OCI-LY1 (cell line): ENCODE data around the gene RNF181.
"Not testable (repeated sequence)": the region's sequence is repeated elsewhere in the genome, so short reads cannot be mapped to it uniquely, and the experiment has no call there.

Source experiments
- H2AFZ ChIP-seq: fragments of 200-600 bp; sonication (generic), shearing (Covaris generic); 2 replicates; pipeline ENCODE4 v1.6.0; 2014; ENCODE audit warnings: antibody characterized with exemption, mild to moderate bottlenecking, low read length
- H3F3A ChIP-seq: fragments of 200-600 bp; sonication (generic), shearing (Covaris generic); 2 replicates; pipeline ENCODE4 v1.6.0; 2014; ENCODE audit warnings: mild to moderate bottlenecking, antibody characterized with exemption, low read length, moderate library complexity; ENCODE audit not compliant: insufficient read depth
- H3K27ac ChIP-seq: fragments of 200-600 bp; sonication (generic); 2 replicates; pipeline ENCODE4 v1.5.1; 2014; ENCODE audit warnings: low read length, mixed run types, mild to moderate bottlenecking, low read depth; ENCODE audit not compliant: poor library complexity, severe bottlenecking
- H3K27me3 ChIP-seq: fragments of 200-600 bp; sonication (generic); 2 replicates; pipeline ENCODE4 v1.6.0; 2014; ENCODE audit warnings: antibody characterized with exemption, mild to moderate bottlenecking, low read length, moderate library complexity; ENCODE audit not compliant: insufficient read depth
- H3K36me3 ChIP-seq: fragments of 200-600 bp; sonication (generic); 2 replicates; pipeline ENCODE4 v1.6.1; 2014; ENCODE audit warnings: mild to moderate bottlenecking, antibody characterized with exemption, low read length, moderate library complexity, mixed read lengths; ENCODE audit not compliant: insufficient read depth
- H3K4me1 ChIP-seq: fragments of 200-600 bp; sonication (generic); 2 replicates; pipeline ENCODE4 v1.5.1; 2014; ENCODE audit warnings: mild to moderate bottlenecking, low read length, moderate library complexity; ENCODE audit not compliant: insufficient read depth, severe bottlenecking
- H3K4me2 ChIP-seq: fragments of 200-600 bp; sonication (generic), shearing (Covaris generic); 2 replicates; pipeline ENCODE4 v1.6.1; 2014; ENCODE audit warnings: low read length
- H3K4me3 ChIP-seq: fragments of 200-600 bp; sonication (generic); 2 replicates; pipeline ENCODE4 v1.5.1; 2014; ENCODE audit warnings: low read length, low read depth, mild to moderate bottlenecking, mixed read lengths; ENCODE audit not compliant: poor library complexity, severe bottlenecking
- H3K79me2 ChIP-seq: fragments of 200-600 bp; shearing (Covaris generic); 2 replicates; pipeline ENCODE4 v1.6.1; 2016; ENCODE audit warnings: mixed run types, low read length, mixed read lengths; ENCODE audit not compliant: insufficient read depth
- H3K9ac ChIP-seq: fragments of 200-600 bp; sonication (generic), shearing (Covaris generic); 2 replicates; pipeline ENCODE4 v1.6.1; 2014; ENCODE audit warnings: mild to moderate bottlenecking, low read length, mixed read lengths
- H3K9me2 ChIP-seq: fragments of 200-600 bp; sonication (generic), shearing (Covaris generic); 2 replicates; pipeline ENCODE4 v1.6.1; 2014; ENCODE audit warnings: low read depth, mild to moderate bottlenecking, low read length, mixed read lengths
- H3K9me3 ChIP-seq: fragments of 200-600 bp; shearing (Covaris generic); 2 replicates; pipeline ENCODE4 v1.6.1; 2014; ENCODE audit warnings: low read length, mixed read lengths
- H4K20me1 ChIP-seq: fragments of 200-600 bp; sonication (generic), shearing (Covaris generic); 2 replicates; pipeline ENCODE4 v1.6.0; 2016; ENCODE audit warnings: mild to moderate bottlenecking, low read length; ENCODE audit not compliant: insufficient read depth
- CTCF ChIP-seq: fragments of 200-600 bp; sonication (generic), shearing (Covaris generic); IDR thresholded peaks from 2 replicates; pipeline ENCODE4 v1.5.1; 2017; ENCODE audit warnings: mild to moderate bottlenecking, antibody characterized with exemption, low read length, moderate library complexity, mixed read lengths
- EZH2 ChIP-seq: fragments of 200-600 bp; sonication (generic), shearing (Covaris generic); IDR thresholded peaks from 2 replicates; pipeline ENCODE4 v1.8.0; 2017; ENCODE audit warnings: borderline replicate concordance, mixed run types, mild to moderate bottlenecking, antibody characterized with exemption, low read length, moderate library complexity, mixed read lengths

The RNF181 gene

GRCh38 chr2:85590950-85591349 is 4.6 kb upstream of the RNF181 start:
- Histone ChIP-seq H3K9me2 (no peaks in the 10 kb centered on the region), H3K4me1 (peaks cover 8% of the 10 kb centered on the region), H3K36me3 (no peaks in the 10 kb centered on the region), H3K4me3 (no peak overlapping the region), H3K79me2 (no peaks in the 10 kb centered on the region), H3K4me2 (no peak overlapping the region), H4K20me1 (no peaks in the 10 kb centered on the region), H3K9ac (no peak overlapping the region), H3K27ac (no peak overlapping the region), H3K9me3 (no peaks in the 10 kb centered on the region), H3K27me3 (no peaks in the 10 kb centered on the region), H2AFZ (no peak overlapping the region), H3F3A (no peaks in the 10 kb centered on the region)
- TF ChIP-seq CTCF (no peak), EZH2 (no peak)

DNA sequence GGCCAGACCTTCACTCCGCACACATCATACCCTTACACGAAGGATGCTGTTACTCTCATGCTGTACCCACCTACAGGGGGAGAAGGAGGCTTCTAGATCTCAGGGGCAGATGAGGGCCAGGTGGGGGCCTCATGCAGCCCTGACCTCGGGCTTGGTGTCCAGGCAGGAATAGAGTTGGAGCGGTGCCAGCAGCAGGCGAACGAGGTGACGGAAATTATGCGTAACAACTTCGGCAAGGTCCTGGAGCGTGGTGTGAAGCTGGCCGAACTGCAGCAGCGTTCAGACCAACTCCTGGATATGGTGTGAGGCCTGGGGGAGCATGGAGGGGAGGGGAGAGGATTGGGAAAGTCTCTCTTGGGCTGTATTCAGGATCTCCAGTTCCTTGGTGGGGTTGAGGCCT is 4.0 kb upstream of the RNF181 start:
- H3K79me2 ChIP-seq, result no peaks in the 10 kb centered on the region
- H2AFZ ChIP-seq, result no peak overlapping the region
- H3K36me3 ChIP-seq, result no peaks in the 10 kb centered on the region
- H3K4me3 ChIP-seq, result no peak overlapping the region
- TF ChIP-seq CTCF (no peak), EZH2 (no peak)
- no peaks in the 10 kb centered on the region for H3K9me2 ChIP-seq
- H3K9me3 ChIP-seq, result no peaks in the 10 kb centered on the region
- peaks cover 14% of the 10 kb centered on the region for H3K4me1 ChIP-seq
- no peaks in the 10 kb centered on the region for H3K27me3 ChIP-seq
- no peak overlapping the region for H3K4me2 ChIP-seq
- H4K20me1 ChIP-seq, result no peaks in the 10 kb centered on the region
- no peaks in the 10 kb centered on the region for H3F3A ChIP-seq
- no peak overlapping the region for H3K9ac ChIP-seq
- no peak overlapping the region for H3K27ac ChIP-seq

- H3K4me2 ChIP-seq, H3K27me3 ChIP-seq, H3K79me2 ChIP-seq, H3K4me3 ChIP-seq, H3K9me2 ChIP-seq, H3K36me3 ChIP-seq, H4K20me1 ChIP-seq, H3K9me3 ChIP-seq, H3K27ac ChIP-seq, H2AFZ ChIP-seq, H3K9ac ChIP-seq, H3F3A ChIP-seq: not testable (repeated sequence)
- peaks cover 18% of the 10 kb centered on the region for H3K4me1 ChIP-seq
These were observed 3.2 kb upstream of the RNF181 start for GRCh38 chr2:85592299-85592698.

- H3K9ac ChIP-seq, result no peak overlapping the region
- no peaks in the 10 kb centered on the region for H4K20me1 ChIP-seq
- H3K27ac ChIP-seq, result no peak overlapping the region
- no peaks in the 10 kb centered on the region for H3K27me3 ChIP-seq
- H3K4me1 ChIP-seq, result peaks cover 18% of the 10 kb centered on the region
- H2AFZ ChIP-seq, result no peak overlapping the region
- no peak overlapping the region for H3K4me2 ChIP-seq
- TF ChIP-seq CTCF, result no peak
- no peak for TF ChIP-seq EZH2
- H3F3A ChIP-seq, result no peaks in the 10 kb centered on the region
- H3K9me3 ChIP-seq, result no peaks in the 10 kb centered on the region
- peaks cover 6% of the 10 kb centered on the region; the same call in 1 of the 2 replicates for H3K36me3 ChIP-seq
- H3K79me2 ChIP-seq, result no peaks in the 10 kb centered on the region
- H3K9me2 ChIP-seq, result no peaks in the 10 kb centered on the region
- no peak overlapping the region for H3K4me3 ChIP-seq
These were observed 2.5 kb upstream of the RNF181 start for GRCh38 chr2:85593023-85593422.
